Panc1 (cell line): Measurements from ENCODE around the gene ARHGEF17. TPM values are rescaled to one million over a fixed set of nuclear protein-coding genes. Genes with fewer than 3 reads are reported as not detected.

Source experiments
- ATAC-seq: fragments of 200-7000 bp; cut with Tn5 transposase; 2 replicates; pipeline ENCODE4 v1.9.1; 2020; ENCODE audit warnings: mild to moderate bottlenecking, moderate library complexity
- BruUV-seq: library from RNA; stranded (reverse); fragments of 400-500 nt; replicated peaks from 2 replicates; lab custom pipeline; 2021; lab: Mats Ljungman, UMichigan
- CTCF ChIA-PET: fragments of 300-600 bp; sonication (Branson Sonifier 250); formaldehyde crosslinking; loops from one replicate; lab custom pipeline; 2022; ENCODE audit warnings: antibody characterized with exemption; lab: Charles Lee
- POLR2A ChIA-PET: fragments of 300-600 bp; sonication (Branson Sonifier 250); formaldehyde crosslinking; loops from one replicate; lab custom pipeline; 2022; ENCODE audit warnings: antibody characterized with exemption; lab: Charles Lee
- DNase-seq: peaks from one replicate; pipeline ENCODE4 v3.0.0-alpha.2; 2010; ENCODE audit warnings: low read depth, low spot score
- H3K27ac ChIP-seq: 2 replicates; pipeline ENCODE4 v1.5.1; 2011; ENCODE audit warnings: mild to moderate bottlenecking, low read length, inconsistent platforms
- H3K27me3 ChIP-seq: fragments of 200-500 bp; sonication (Bioruptor generic); 2 replicates; pipeline ENCODE4 v1.6.0; 2014; ENCODE audit warnings: low read length, inconsistent platforms; ENCODE audit not compliant: control insufficient read depth, insufficient read depth
- H3K36me3 ChIP-seq: fragments of 200-500 bp; sonication (Bioruptor generic); 2 replicates; pipeline ENCODE4 v1.5.1; 2014; ENCODE audit warnings: inconsistent platforms, mild to moderate bottlenecking, low read length, moderate library complexity; ENCODE audit not compliant: control insufficient read depth, insufficient read depth
- H3K4me1 ChIP-seq: 2 replicates; pipeline ENCODE4 v1.5.1; 2011; ENCODE audit warnings: inconsistent platforms, mild to moderate bottlenecking, low read length, moderate library complexity; ENCODE audit not compliant: control insufficient read depth, insufficient read depth
- H3K4me3 ChIP-seq, 2 experiments: 2 replicates each; pipeline ENCODE4 v1.5.1; 2011 to 2012; ENCODE audit warnings: low read depth in 2 of 2, low read length in 2 of 2, mild to moderate bottlenecking in 2 of 2, inconsistent platforms in 1 of 2, moderate library complexity in 1 of 2
- H3K9me3 ChIP-seq: fragments of 200-500 bp; sonication (Bioruptor generic); 2 replicates; pipeline ENCODE4 v1.5.1; 2014; ENCODE audit warnings: low read depth, mild to moderate bottlenecking, inconsistent platforms, low read length, moderate library complexity; ENCODE audit not compliant: control insufficient read depth, insufficient read depth
- POLR2AphosphoS5 ChIP-seq: IDR thresholded peaks from 2 replicates; pipeline ENCODE4 v1.6.1; 2012; ENCODE audit warnings: mild to moderate bottlenecking, low read depth, low read length, moderate library complexity
- SIN3A ChIP-seq: IDR thresholded peaks from 2 replicates; pipeline ENCODE4 v1.6.1; 2012; ENCODE audit warnings: low read depth, mild to moderate bottlenecking, low read length, moderate library complexity, borderline replicate concordance; ENCODE audit not compliant: insufficient read depth
- TCF7L2 ChIP-seq: IDR thresholded peaks from 2 replicates; pipeline ENCODE4 v1.6.1; 2011; ENCODE audit warnings: mild to moderate bottlenecking, low read depth, low read length, inconsistent platforms
- in situ Hi-C: cut with HindIII; loops from 2 replicates; pipeline ENCODE4 v1.10.0; 2016; ENCODE audit warnings: low sequenced_read_pairs, low pct_unique_long_range_greater_than_20kb
- intact Hi-C: fragments of 100-400 bp; cut with micrococcal nuclease; formaldehyde crosslinking; loops from one replicate; pipeline ENCODE4 v1.10.0; 2022; ENCODE audit not compliant: unreplicated experiment
- total RNA-seq: library from RNA; stranded (reverse); gene quantifications from one replicate; pipeline ENCODE4 v1.2.1, GENCODE V29; 2021; ENCODE audit not compliant: unreplicated experiment
- TF ChIP-seq, protein P1 (sequence below), 2 experiments: IDR thresholded peaks; 2 replicates each; pipeline ENCODE4 v1.6.1; 2011 to 2012; ENCODE audit warnings: low read depth in 2 of 2, control low read depth in 1 of 2, low read length in 1 of 2, mild to moderate bottlenecking in 1 of 2, moderate library complexity in 1 of 2; ENCODE audit not compliant: insufficient read depth in 1 of 2
- TF ChIP-seq, protein P2 (sequence below): fragments of 450-650 bp; IDR thresholded peaks from 2 replicates; pipeline ENCODE4 v1.5.1; 2017; ENCODE audit warnings: mild to moderate bottlenecking

ARHGEF17 gene
- total RNA-seq, 1 experiment from 2014 or later: 43.2 TPM

DNA sequence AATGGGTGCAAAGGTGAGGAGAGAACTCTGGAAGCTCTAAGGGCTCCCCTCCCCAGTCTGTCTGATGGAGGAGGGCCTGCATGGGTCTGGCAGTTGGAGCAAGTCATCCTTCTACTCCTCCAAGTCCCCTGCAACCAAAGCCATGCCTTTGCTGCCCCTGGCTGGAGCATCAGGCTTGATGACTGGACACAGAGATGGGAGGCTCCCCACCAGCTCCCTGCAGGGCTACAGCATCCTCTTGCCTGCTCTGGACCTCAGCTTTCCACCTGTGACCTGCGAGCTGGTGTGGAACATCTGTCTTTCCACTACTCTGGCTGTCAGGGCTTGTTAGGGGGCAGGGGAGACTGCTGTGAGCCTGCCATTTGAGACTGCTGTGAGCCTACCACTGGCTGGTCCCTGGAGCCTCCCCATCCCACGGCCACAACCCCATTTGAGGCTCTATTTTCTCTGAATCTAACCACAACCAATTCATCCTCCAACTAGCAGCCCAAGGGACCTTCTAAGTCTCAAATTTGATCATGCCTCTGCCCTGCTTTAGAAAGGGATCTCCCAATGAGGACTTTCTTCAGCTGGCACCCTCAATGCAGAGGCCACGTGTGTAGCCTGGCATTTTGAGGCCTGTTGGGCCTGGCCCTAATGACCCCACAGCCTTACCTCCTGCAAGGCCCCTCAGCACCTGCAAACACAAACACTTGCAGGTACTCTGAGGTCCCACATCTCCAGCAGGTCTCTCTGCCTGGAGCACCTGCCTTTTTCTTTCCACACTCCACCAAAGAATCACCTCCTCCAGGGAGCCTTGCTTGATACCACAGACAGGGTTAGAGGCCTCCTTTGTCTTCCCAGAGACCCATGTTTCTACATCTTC lies 26.0 kb upstream of the ARHGEF17 start:
- Histone ChIP-seq H3K27me3 (no peaks in the 10 kb centered on the region), H3K27ac (no peak overlapping the region), H3K36me3 (no peaks in the 10 kb centered on the region), H3K4me3 (no peak overlapping the region), H3K4me1 (no peaks in the 10 kb centered on the region), H3K9me3 (no peaks in the 10 kb centered on the region)
- POLR2A ChIA-PET: interaction anchor here (1.0 kb wide), 1 partner anchor 16 kb away, joined by 3 read pairs; no protein-coding TSS in a partner anchor
- DNase-seq: no peak
- intact Hi-C loops (no loop called here), in situ Hi-C loops (no loop called here)
- CTCF ChIA-PET: no interaction called here
- BruUV-seq: no TSS peak
- TF ChIP-seq, protein P1, sequence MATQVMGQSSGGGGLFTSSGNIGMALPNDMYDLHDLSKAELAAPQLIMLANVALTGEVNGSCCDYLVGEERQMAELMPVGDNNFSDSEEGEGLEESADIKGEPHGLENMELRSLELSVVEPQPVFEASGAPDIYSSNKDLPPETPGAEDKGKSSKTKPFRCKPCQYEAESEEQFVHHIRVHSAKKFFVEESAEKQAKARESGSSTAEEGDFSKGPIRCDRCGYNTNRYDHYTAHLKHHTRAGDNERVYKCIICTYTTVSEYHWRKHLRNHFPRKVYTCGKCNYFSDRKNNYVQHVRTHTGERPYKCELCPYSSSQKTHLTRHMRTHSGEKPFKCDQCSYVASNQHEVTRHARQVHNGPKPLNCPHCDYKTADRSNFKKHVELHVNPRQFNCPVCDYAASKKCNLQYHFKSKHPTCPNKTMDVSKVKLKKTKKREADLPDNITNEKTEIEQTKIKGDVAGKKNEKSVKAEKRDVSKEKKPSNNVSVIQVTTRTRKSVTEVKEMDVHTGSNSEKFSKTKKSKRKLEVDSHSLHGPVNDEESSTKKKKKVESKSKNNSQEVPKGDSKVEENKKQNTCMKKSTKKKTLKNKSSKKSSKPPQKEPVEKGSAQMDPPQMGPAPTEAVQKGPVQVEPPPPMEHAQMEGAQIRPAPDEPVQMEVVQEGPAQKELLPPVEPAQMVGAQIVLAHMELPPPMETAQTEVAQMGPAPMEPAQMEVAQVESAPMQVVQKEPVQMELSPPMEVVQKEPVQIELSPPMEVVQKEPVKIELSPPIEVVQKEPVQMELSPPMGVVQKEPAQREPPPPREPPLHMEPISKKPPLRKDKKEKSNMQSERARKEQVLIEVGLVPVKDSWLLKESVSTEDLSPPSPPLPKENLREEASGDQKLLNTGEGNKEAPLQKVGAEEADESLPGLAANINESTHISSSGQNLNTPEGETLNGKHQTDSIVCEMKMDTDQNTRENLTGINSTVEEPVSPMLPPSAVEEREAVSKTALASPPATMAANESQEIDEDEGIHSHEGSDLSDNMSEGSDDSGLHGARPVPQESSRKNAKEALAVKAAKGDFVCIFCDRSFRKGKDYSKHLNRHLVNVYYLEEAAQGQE (IDR thresholded peaks at IDR 0.05; ENCODE audit: insufficient read depth in 1 of 2, low read depth in 2 of 2, low read length in 1 of 2): no peak
- TF ChIP-seq POLR2AphosphoS5: no peak
- TF ChIP-seq TCF7L2: no peak
- TF ChIP-seq SIN3A: no peak
- TF ChIP-seq, protein P2, sequence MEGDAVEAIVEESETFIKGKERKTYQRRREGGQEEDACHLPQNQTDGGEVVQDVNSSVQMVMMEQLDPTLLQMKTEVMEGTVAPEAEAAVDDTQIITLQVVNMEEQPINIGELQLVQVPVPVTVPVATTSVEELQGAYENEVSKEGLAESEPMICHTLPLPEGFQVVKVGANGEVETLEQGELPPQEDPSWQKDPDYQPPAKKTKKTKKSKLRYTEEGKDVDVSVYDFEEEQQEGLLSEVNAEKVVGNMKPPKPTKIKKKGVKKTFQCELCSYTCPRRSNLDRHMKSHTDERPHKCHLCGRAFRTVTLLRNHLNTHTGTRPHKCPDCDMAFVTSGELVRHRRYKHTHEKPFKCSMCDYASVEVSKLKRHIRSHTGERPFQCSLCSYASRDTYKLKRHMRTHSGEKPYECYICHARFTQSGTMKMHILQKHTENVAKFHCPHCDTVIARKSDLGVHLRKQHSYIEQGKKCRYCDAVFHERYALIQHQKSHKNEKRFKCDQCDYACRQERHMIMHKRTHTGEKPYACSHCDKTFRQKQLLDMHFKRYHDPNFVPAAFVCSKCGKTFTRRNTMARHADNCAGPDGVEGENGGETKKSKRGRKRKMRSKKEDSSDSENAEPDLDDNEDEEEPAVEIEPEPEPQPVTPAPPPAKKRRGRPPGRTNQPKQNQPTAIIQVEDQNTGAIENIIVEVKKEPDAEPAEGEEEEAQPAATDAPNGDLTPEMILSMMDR: no peak
- no peak for ATAC-seq

DNA sequence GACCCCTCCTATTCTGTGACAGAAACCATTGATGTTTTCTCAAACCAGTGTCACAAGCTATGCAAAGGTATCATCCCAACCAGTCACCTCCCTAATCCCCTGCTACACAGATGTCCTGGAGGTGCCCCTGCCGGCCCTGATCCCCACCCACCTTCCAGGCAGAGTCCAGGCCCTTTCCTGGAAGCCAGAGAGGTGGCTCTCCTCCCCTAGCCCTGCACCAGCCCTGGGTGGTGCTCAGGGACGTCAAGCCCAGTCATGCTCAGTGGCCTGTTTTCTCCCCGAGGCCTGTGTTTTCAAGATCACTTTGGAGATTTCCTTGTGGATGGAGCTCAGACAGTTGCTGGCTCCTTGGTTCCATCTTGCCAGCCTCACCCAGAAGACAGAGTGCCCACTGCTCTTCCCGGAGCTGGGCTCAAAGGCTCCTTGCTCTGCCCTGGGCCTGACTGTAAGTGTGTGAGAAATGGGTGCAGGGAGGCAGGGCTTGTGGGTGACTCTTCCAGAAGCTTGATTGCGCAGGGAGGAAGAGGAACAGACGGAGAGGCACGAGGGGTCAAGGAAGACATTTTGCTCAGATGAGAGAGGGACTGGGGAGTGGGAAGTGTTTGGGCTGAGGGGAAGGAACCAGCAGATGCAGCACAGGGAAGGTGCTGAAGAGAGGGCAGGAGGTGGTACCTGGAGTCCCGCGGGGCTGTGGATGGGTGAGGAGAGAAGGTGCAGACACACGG lies 24.6 kb upstream of the ARHGEF17 start:
- H3K27ac ChIP-seq: no peak overlapping the region
- no peak for DNase-seq
- H3K27me3 ChIP-seq: no peaks in the 10 kb centered on the region
- CTCF ChIA-PET: interaction anchor here (0.6 to 1.1 kb wide), 2 partner anchors 152 to 359 kb away, joined by 4 read pairs; no protein-coding TSS in a partner anchor
- intact Hi-C loops (no loop called here), in situ Hi-C loops (no loop called here)
- TF ChIP-seq, protein P1 (IDR thresholded peaks at IDR 0.05; ENCODE audit: insufficient read depth in 1 of 2, low read depth in 2 of 2, low read length in 1 of 2): no peak
- TF ChIP-seq SIN3A (no peak), POLR2AphosphoS5 (no peak), TCF7L2 (no peak)
- TF ChIP-seq, protein P2: no peak
- H3K4me1 ChIP-seq: no peaks in the 10 kb centered on the region
- no peak for ATAC-seq
- no peaks in the 10 kb centered on the region for H3K36me3 ChIP-seq
- POLR2A ChIA-PET: interaction anchor here (1.0 kb wide), 1 partner anchor 15 kb away, joined by 3 read pairs; no protein-coding TSS in a partner anchor
- no peak overlapping the region for H3K4me3 ChIP-seq
- H3K9me3 ChIP-seq: no peaks in the 10 kb centered on the region
- no TSS peak for BruUV-seq
